ENCODE results near the gene PAF1. TPM values are rescaled to one million over a fixed set of nuclear protein-coding genes. Genes with fewer than 3 reads are reported as not detected.
"Not testable (repeated sequence)": the region's sequence is repeated elsewhere in the genome, so short reads cannot be mapped to it uniquely, and the experiment has no call there.

PAF1 gene
- total and polyA plus RNA-seq, 12 donors: 46.8 to 86.9 (median 52.9) TPM

DNA sequence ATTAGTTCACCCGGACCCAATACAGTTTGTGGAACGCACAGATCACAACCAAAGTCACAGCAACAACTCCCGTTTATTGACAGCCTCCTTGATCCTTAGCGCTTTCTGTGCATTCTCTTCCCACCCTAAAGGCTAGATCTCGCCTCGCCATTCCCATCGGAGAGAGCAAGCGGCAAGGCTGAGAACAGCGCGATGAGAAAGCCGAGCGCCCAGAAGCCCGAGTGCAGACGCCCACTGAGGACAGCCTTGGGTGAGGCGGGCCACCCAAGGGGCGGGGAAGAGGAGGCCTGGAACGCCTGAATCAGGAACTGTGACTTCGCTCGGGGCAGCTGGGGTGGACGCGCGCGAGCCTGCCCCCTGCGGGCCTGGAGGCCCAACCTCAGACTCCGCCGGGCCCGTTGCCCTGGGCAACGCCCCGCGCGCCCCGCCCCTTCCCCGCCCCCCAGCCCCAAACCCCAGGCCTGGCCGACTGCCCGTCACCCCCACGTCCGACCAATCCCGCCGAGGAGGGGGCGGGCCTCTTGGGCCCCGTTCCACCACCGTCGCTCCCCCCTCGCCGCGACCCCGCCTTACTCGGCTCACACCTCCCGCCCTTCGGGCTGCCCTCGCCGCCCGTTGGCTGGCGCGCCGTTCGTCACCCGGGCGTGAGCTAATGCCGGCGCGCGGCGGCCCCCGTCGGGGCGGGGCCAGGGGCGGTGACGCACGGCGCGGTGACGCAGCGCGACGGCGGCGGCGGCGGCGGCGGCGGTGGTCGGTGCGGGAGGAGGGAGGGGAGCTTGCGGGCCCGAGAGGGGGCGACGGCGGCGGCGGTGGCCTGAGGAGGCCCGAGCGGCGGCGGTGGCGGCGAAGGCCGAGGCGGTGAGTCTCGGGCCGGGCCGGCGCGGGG, 48.9 kb downstream of the PAF1 start, which contains the start of gene SAMD4B:
Gene SAMD4B, plus strand, starts transcription at position 703 of the 886 bp plus-strand sequence. CDS start 14,473 bp downstream, outside the sequence.
- Histone ChIP-seq H3K27ac (peak within 1 kb of the TSS; percentile 34 to 99 (median 86)), H3K4me3 (peak within 1 kb of the TSS in 3 of 4 donors; percentile 42 to 91 (median 89)), H3K9me3 (replicated peaks in 1 of 3) (no peaks in the 10 kb centered on the region), H3K36me3 (replicated peaks in 1 of 2) (no peaks in the 10 kb centered on the region), H3K4me1 (replicated peaks in 1 of 2) (peaks cover 8 to 44% of the 10 kb centered on the region in 2 donors), H3K27me3 (no peaks in the 10 kb centered on the region)
- peak; percentile 99 for DNase-seq
- TF ChIP-seq, protein P1, sequence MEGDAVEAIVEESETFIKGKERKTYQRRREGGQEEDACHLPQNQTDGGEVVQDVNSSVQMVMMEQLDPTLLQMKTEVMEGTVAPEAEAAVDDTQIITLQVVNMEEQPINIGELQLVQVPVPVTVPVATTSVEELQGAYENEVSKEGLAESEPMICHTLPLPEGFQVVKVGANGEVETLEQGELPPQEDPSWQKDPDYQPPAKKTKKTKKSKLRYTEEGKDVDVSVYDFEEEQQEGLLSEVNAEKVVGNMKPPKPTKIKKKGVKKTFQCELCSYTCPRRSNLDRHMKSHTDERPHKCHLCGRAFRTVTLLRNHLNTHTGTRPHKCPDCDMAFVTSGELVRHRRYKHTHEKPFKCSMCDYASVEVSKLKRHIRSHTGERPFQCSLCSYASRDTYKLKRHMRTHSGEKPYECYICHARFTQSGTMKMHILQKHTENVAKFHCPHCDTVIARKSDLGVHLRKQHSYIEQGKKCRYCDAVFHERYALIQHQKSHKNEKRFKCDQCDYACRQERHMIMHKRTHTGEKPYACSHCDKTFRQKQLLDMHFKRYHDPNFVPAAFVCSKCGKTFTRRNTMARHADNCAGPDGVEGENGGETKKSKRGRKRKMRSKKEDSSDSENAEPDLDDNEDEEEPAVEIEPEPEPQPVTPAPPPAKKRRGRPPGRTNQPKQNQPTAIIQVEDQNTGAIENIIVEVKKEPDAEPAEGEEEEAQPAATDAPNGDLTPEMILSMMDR (IDR thresholded peaks at IDR 0.05): peak; percentile 43 to 97 (median 78)
- peak; percentile 93 to 97 for TF ChIP-seq POLR2A (IDR thresholded peaks at IDR 0.05)
- intact Hi-C loops (cut with DNase I): no loop called here
- 0 to 2% (median 0%) methylated on average over 12 to 102 of the region's 105 CpGs for WGBS, 4 donors

DNA sequence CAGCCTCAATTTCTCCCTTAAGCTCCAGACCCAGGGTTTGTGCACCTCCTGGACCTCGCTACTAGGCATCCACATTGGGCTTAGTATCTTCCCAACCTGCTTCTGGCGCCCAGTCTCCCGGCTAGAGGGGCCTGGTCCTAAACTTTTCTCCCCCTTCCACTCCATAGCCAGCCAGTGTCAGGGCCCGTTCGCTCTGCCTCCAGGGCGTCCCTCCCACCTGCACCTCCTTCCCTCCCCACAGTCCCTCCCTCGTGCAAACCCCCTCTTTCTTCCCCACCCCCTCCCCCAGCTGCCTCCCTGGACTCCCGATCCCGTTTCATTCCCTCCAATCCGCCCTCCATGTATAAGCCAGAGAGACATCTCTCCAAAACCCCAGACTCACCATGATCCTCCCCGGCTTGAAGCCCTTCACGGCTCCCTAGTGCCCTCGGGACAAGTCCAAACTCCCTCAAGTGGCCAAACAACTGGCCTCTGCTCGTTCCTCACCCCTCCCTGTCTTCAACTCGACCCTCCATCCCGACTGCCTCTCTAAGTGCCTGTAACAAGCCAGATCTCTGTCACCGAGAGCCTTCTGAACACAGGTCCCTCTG, 49.7 kb downstream of the PAF1 start:
- Histone ChIP-seq H3K4me3 (peak overlapping the region in 3 of 4 donors; percentile 42 to 67 (median 58)), H3K27ac (peak overlapping the region; percentile 34 to 85 (median 77)), H3K4me1 (replicated peaks in 1 of 2) (peaks cover 8 to 36% of the 10 kb centered on the region in 2 donors), H3K36me3 (replicated peaks in 1 of 2) (no peaks in the 10 kb centered on the region), H3K27me3 (no peaks in the 10 kb centered on the region), H3K9me3 (replicated peaks in 1 of 3) (no peaks in the 10 kb centered on the region)
- 3 to 4% (median 4%) methylated on average over 17 of the region's 17 CpGs for WGBS, 4 donors
- TF ChIP-seq POLR2A (IDR thresholded peaks at IDR 0.05): no peak
- TF ChIP-seq, protein P1 (IDR thresholded peaks at IDR 0.05): no peak
- peak; percentile 16 to 78 (median 50) for DNase-seq
- intact Hi-C loops (cut with DNase I): no loop called here

DNA sequence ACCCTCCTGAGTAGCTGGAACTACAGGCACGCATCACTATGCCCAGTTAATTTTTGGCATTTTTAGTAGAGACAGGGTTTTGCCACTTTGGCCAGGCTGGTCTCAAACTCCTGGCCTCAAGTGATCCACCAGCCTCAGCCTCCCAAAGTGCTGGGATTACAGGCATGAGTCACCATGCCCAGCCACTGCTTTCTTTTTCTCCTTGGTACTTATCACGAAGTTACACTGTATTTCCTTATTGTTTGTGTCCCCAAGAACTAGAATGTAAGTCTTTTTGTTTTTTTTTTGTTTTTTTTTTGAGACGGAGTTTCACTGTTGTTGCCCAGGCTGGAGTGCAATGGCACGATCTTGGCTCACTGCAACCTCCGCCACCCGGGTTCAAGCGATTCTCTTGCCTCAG, 50.8 kb downstream of the PAF1 start:
- intact Hi-C loops (cut with DNase I); H3K36me3 ChIP-seq (replicated peaks in 1 of 2); H3K27ac ChIP-seq; H3K4me3 ChIP-seq; DNase-seq; H3K9me3 ChIP-seq (replicated peaks in 1 of 3); H3K27me3 ChIP-seq: not testable (repeated sequence)
- 76 to 80% (median 80%) methylated on average over 7 of the region's 7 CpGs for WGBS, 4 donors
- peaks cover 8 to 32% of the 10 kb centered on the region in 2 donors for H3K4me1 ChIP-seq (replicated peaks in 1 of 2)

DNA sequence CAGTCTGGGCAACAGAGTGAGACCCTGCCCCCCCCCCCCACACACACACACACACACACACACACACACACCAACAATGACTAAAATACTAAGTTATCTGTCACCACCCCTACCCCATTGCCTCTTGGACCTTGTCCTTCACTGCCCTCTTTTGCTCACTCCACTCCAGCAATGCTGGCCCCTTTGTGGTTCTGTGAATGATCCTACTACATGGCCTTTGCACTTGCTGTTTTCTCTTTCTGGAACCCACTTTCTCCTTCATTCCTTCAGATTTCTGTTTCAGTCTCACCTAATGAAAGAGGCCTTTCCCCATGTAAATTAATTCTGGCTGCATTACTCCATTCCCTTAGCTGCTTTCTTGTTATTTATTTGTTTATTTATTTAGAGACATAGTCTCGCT, 51.2 kb downstream of the PAF1 start:
- TF ChIP-seq POLR2A (IDR thresholded peaks at IDR 0.05): no peak
- TF ChIP-seq, protein P1 (IDR thresholded peaks at IDR 0.05): no peak
- Histone ChIP-seq H3K4me3 (no peak overlapping the region), H3K4me1 (replicated peaks in 1 of 2) (peaks cover 6 to 27% of the 10 kb centered on the region in 2 donors), H3K9me3 (replicated peaks in 1 of 3) (no peaks in the 10 kb centered on the region), H3K27ac (no peak overlapping the region), H3K36me3 (replicated peaks in 1 of 2) (no peaks in the 10 kb centered on the region), H3K27me3 (no peaks in the 10 kb centered on the region)
- WGBS, 4 donors: 91 to 100% (median 94%) methylated on average over 1 of the region's 1 CpG
- DNase-seq: no peak
- intact Hi-C loops (cut with DNase I): no loop called here

Measured in adrenal gland (tissue), 12 donors.